EL (cell line): ENCODE data around the gene WT1.

Experiments used
- DNase-seq: peaks from one replicate; pipeline ENCODE4 v3.0.0-alpha.2; 2016

Gene WT1

GRCh38 chr11:32420937-32421901 lies 14.1 kb downstream of the WT1 start:
- DNase-seq = no peak

GRCh38 chr11:32420139-32420538 lies 15.2 kb downstream of the WT1 start:
- DNase-seq = no peak

GRCh38 chr11:32418836-32419235 lies 16.5 kb downstream of the WT1 start:
- no peak for DNase-seq

- DNase-seq = no peak
Measured at GRCh38 chr11:32417806-32418205, 17.5 kb downstream of the WT1 start.

GRCh38 chr11:32416301-32416700 lies 19.0 kb downstream of the WT1 start:
- no peak for DNase-seq

- no peak for DNase-seq
Measured at GRCh38 chr11:32414925-32415324, 20.4 kb downstream of the WT1 start.

GRCh38 chr11:32411942-32412615 lies 23.3 kb downstream of the WT1 start:
- DNase-seq = no peak

- no peak for DNase-seq
Measured at GRCh38 chr11:32405592-32405991, 29.7 kb downstream of the WT1 start.

GRCh38 chr11:32402836-32403235 lies 32.5 kb downstream of the WT1 start:
- DNase-seq = no peak

GRCh38 chr11:32400670-32401369 lies 34.5 kb downstream of the WT1 start:
- DNase-seq = no peak

GRCh38 chr11:32400196-32400595 lies 35.1 kb downstream of the WT1 start:
- DNase-seq = peak; percentile 17

- peak; percentile 62 for DNase-seq
Measured at GRCh38 chr11:32396991-32397390, 38.3 kb downstream of the WT1 start.

- DNase-seq = no peak
Measured at GRCh38 chr11:32396331-32396730, 39.0 kb downstream of the WT1 start.

GRCh38 chr11:32395127-32395526 lies 40.2 kb downstream of the WT1 start:
- no peak for DNase-seq

- DNase-seq = no peak
Measured at GRCh38 chr11:32392840-32393239, 42.5 kb downstream of the WT1 start.

- peak; percentile 45 for DNase-seq
Measured at GRCh38 chr11:32391956-32392553, 43.3 kb downstream of the WT1 start.

- DNase-seq = no peak
Measured at GRCh38 chr11:32391479-32391878, 43.9 kb downstream of the WT1 start.

- DNase-seq = no peak
Measured at GRCh38 chr11:32390712-32391111, 44.6 kb downstream of the WT1 start.

GRCh38 chr11:32388871-32389770 lies 46.2 kb downstream of the WT1 start:
- no peak for DNase-seq

- no peak for DNase-seq
Measured at GRCh38 chr11:32388365-32388764, 47.0 kb downstream of the WT1 start.

GRCh38 chr11:32387411-32387810 lies 47.9 kb downstream of the WT1 start:
- no peak for DNase-seq

GRCh38 chr11:32386770-32387377 lies 48.5 kb downstream of the WT1 start:
- peak; percentile 42 for DNase-seq
